ENCODE results near the gene WNK2.

WNK2 gene

DNA sequence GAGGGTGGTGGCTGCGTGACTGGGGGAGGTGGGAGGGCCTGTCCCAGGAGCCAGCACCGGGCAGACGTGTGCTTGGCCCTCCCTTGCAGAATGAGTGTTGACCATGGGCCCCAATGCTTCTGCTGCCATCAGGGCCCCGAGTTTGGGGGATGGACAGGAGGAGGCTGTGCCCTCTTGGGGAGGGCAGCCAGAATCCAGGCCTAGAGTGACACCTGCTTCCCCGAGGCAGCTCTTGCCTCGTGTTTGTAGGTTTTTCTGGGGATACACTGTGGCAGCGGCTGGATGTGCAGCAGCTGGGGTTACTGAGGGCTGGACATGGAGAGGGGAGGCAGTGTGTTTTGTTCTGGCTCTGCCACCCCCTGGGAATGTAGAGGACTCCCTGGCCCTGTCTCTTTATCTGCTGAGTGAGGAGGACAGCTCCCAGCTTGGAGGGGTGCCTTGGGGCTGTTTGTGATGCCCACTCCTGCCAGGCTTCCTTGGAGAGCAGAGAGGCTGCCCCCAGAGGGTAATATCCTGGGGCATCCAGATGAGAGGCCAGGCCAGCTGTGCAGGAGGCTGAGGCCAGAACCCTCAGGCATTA lies 22.7 kb downstream of the WNK2 start:
- 78% methylated on average over 7 of the region's 7 CpGs for WGBS
- peak overlapping the region; percentile 49 for H3K9ac ChIP-seq (ENCODE audit: low read length)
- no peak overlapping the region for H2AK5ac ChIP-seq (ENCODE audit: low read length, severe bottlenecking)
- no peaks in the 10 kb centered on the region for H3K4me1 ChIP-seq (ENCODE audit: control insufficient read depth, insufficient read depth, low read depth, low read length)
- peak overlapping the region in 1 of 2 experiments; percentile 51 for H3K14ac ChIP-seq (ENCODE audit: low read length in 2 of 2)
- no peak overlapping the region for H2AFZ ChIP-seq (ENCODE audit: low read depth, low read length)
- H2BK120ac ChIP-seq (ENCODE audit: low read depth, low read length) = no peak overlapping the region
- H3K36me3 ChIP-seq (ENCODE audit: control insufficient read depth in 1 of 2, insufficient read depth in 2 of 2, low read depth in 1 of 2, low read length in 2 of 2) = no peaks in the 10 kb centered on the region
- no peak overlapping the region for H3K23ac ChIP-seq (ENCODE audit: low read length in 2 of 2)
- H3K4me2 ChIP-seq (ENCODE audit: low read length, poor library complexity, severe bottlenecking) = no peak overlapping the region
- no peak overlapping the region for H4K8ac ChIP-seq (ENCODE audit: low read length)
- no peak for DNase-seq
- no peak overlapping the region for H4K91ac ChIP-seq (ENCODE audit: low read length)
- no peak overlapping the region for H2BK15ac ChIP-seq (ENCODE audit: low read depth, poor library complexity, severe bottlenecking)
- H3K79me1 ChIP-seq (replicated peaks; ENCODE audit: low read length, poor library complexity, severe bottlenecking) = no peaks in the 10 kb centered on the region
- H3K9me3 ChIP-seq (ENCODE audit: control insufficient read depth, low read length) = no peaks in the 10 kb centered on the region
- H3K18ac ChIP-seq (ENCODE audit: low read depth in 1 of 2, low read length in 2 of 2) = no peak overlapping the region
- H2BK12ac ChIP-seq (ENCODE audit: low read length in 2 of 2) = no peak overlapping the region
- no peak overlapping the region for H2BK5ac ChIP-seq (ENCODE audit: low read depth, low read length, poor library complexity, severe bottlenecking)
- H3K27ac ChIP-seq (ENCODE audit: low read length, poor library complexity, severe bottlenecking) = no peak overlapping the region
- peaks cover 5 to 18% of the 10 kb centered on the region in 2 experiments for H3K27me3 ChIP-seq (ENCODE audit: control insufficient read depth in 1 of 2, insufficient read depth in 1 of 2, low read length in 2 of 2)
- H3K4me3 ChIP-seq (ENCODE audit: insufficient read depth in 1 of 2, low read depth in 1 of 2, low read length in 2 of 2) = no peak overlapping the region
- H3K4ac ChIP-seq (ENCODE audit: low read depth in 1 of 2, low read length in 2 of 2) = no peak overlapping the region

DNA sequence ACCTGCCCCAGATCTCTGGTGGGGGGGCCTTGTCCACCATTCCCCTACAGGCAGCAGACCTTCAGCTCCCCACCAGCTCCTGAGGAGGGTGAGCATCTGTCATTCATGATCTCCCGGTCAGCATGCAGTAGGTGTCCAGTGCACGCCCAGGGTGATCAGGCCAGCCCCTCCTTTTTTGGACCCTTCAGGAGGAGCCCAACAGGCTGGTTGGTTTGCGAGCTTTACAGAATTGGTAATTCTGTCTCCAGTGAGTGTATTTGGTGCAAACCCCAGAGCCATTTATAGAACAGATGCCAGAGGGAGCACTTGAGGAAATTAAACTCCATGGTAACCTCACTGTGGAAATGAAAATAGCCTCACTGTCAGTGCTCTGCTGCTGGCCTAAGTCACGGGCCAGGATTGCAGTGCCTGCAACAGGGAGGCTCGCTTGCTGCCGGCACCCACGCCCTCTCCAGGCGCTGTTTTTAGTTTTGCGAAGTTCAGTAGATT lies 23.4 kb downstream of the WNK2 start:
- Histone ChIP-seq H3K4me2 (ENCODE audit: low read length, poor library complexity, severe bottlenecking) (no peak overlapping the region), H4K91ac (ENCODE audit: low read length) (no peak overlapping the region), H3K4ac (ENCODE audit: low read depth in 1 of 2, low read length in 2 of 2) (no peak overlapping the region), H2AK5ac (ENCODE audit: low read length, severe bottlenecking) (no peak overlapping the region), H3K27ac (ENCODE audit: low read length, poor library complexity, severe bottlenecking) (no peak overlapping the region), H3K79me1 (replicated peaks; ENCODE audit: low read length, poor library complexity, severe bottlenecking) (no peaks in the 10 kb centered on the region), H2BK12ac (ENCODE audit: low read length in 2 of 2) (no peak overlapping the region), H2BK120ac (ENCODE audit: low read depth, low read length) (no peak overlapping the region), H4K8ac (ENCODE audit: low read length) (no peak overlapping the region), H3K4me3 (ENCODE audit: insufficient read depth in 1 of 2, low read depth in 1 of 2, low read length in 2 of 2) (peak overlapping the region in 1 of 2 experiments; percentile 58), H3K18ac (ENCODE audit: low read depth in 1 of 2, low read length in 2 of 2) (no peak overlapping the region), H2BK5ac (ENCODE audit: low read depth, low read length, poor library complexity, severe bottlenecking) (no peak overlapping the region), H3K27me3 (ENCODE audit: control insufficient read depth in 1 of 2, insufficient read depth in 1 of 2, low read length in 2 of 2) (peaks cover 5 to 18% of the 10 kb centered on the region in 2 experiments), H3K4me1 (ENCODE audit: control insufficient read depth, insufficient read depth, low read depth, low read length) (no peaks in the 10 kb centered on the region), H3K9ac (ENCODE audit: low read length) (peak overlapping the region; percentile 83), H3K23ac (ENCODE audit: low read length in 2 of 2) (no peak overlapping the region), H3K14ac (ENCODE audit: low read length in 2 of 2) (no peak overlapping the region), H3K9me3 (ENCODE audit: control insufficient read depth, low read length) (no peaks in the 10 kb centered on the region), H2AFZ (ENCODE audit: low read depth, low read length) (no peak overlapping the region), H2BK15ac (ENCODE audit: low read depth, poor library complexity, severe bottlenecking) (no peak overlapping the region), H3K36me3 (ENCODE audit: control insufficient read depth in 1 of 2, insufficient read depth in 2 of 2, low read depth in 1 of 2, low read length in 2 of 2) (no peaks in the 10 kb centered on the region)
- DNase-seq = no peak
- WGBS = 55% methylated on average over 9 of the region's 9 CpGs

DNA sequence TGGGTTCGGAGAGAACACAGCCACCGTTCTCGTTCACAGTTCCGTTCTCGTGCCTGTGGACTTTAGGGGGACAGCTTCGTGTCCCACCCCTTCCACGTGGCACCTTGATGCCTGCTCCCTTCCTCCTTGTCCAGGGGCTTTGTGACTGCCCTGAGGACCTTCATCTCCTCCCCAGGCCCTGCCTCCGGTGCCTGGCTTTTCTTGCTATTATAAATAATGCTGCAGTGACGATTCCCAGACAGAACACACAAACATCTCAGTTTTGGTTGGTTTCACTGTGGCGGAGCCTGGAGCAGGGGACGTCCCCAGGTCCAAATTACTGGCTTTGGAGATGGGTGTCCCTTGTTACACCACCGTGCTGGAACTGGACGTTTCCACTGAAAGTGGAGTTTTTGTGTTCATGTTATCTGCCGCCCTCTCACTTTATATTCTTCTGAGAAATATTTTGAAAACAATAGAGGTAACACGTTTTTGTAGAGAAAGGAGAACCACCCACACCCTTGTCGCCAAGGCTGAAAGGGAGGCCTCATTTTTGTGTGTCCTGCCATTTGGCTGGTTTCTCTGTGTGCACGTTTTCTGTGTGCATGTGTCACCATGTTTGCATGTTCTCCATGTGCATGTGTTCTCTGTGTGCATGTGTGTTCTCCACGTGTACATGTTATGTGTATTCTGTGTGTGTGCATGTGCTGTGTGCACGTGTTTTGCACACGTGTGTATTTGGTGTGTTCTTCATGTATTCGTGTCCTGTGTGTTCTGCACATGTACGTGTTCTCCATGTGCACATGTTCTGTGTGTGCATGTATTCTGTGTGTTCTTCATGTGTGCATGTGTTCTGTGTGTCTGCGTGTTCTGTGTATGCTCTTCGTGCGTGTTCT lies 24.2 kb downstream of the WNK2 start:
- WGBS = 65% methylated on average over 23 of the region's 25 CpGs
- no peaks in the 10 kb centered on the region for H3K36me3 ChIP-seq (ENCODE audit: control insufficient read depth in 1 of 2, insufficient read depth in 2 of 2, low read depth in 1 of 2, low read length in 2 of 2)
- H4K91ac ChIP-seq (ENCODE audit: low read length) = no peak overlapping the region
- peak overlapping the region in 1 of 2 experiments; percentile 58 for H3K4me3 ChIP-seq (ENCODE audit: insufficient read depth in 1 of 2, low read depth in 1 of 2, low read length in 2 of 2)
- no peak overlapping the region for H3K18ac ChIP-seq (ENCODE audit: low read depth in 1 of 2, low read length in 2 of 2)
- no peaks in the 10 kb centered on the region for H3K79me1 ChIP-seq (replicated peaks; ENCODE audit: low read length, poor library complexity, severe bottlenecking)
- no peak overlapping the region for H4K8ac ChIP-seq (ENCODE audit: low read length)
- no peak overlapping the region for H3K4ac ChIP-seq (ENCODE audit: low read depth in 1 of 2, low read length in 2 of 2)
- H3K4me1 ChIP-seq (ENCODE audit: control insufficient read depth, insufficient read depth, low read depth, low read length) = no peaks in the 10 kb centered on the region
- H3K9me3 ChIP-seq (ENCODE audit: control insufficient read depth, low read length) = no peaks in the 10 kb centered on the region
- H3K9ac ChIP-seq (ENCODE audit: low read length) = peak overlapping the region; percentile 83
- no peak overlapping the region for H3K27ac ChIP-seq (ENCODE audit: low read length, poor library complexity, severe bottlenecking)
- no peak overlapping the region for H2BK5ac ChIP-seq (ENCODE audit: low read depth, low read length, poor library complexity, severe bottlenecking)
- H2AFZ ChIP-seq (ENCODE audit: low read depth, low read length) = no peak overlapping the region
- H3K14ac ChIP-seq (ENCODE audit: low read length in 2 of 2) = no peak overlapping the region
- no peak overlapping the region for H3K23ac ChIP-seq (ENCODE audit: low read length in 2 of 2)
- no peak for DNase-seq
- H2BK15ac ChIP-seq (ENCODE audit: low read depth, poor library complexity, severe bottlenecking) = no peak overlapping the region
- no peak overlapping the region for H2BK120ac ChIP-seq (ENCODE audit: low read depth, low read length)
- no peak overlapping the region for H2BK12ac ChIP-seq (ENCODE audit: low read length in 2 of 2)
- H2AK5ac ChIP-seq (ENCODE audit: low read length, severe bottlenecking) = no peak overlapping the region
- H3K4me2 ChIP-seq (ENCODE audit: low read length, poor library complexity, severe bottlenecking) = no peak overlapping the region
- peaks cover 5 to 18% of the 10 kb centered on the region in 2 experiments for H3K27me3 ChIP-seq (ENCODE audit: control insufficient read depth in 1 of 2, insufficient read depth in 1 of 2, low read length in 2 of 2)

DNA sequence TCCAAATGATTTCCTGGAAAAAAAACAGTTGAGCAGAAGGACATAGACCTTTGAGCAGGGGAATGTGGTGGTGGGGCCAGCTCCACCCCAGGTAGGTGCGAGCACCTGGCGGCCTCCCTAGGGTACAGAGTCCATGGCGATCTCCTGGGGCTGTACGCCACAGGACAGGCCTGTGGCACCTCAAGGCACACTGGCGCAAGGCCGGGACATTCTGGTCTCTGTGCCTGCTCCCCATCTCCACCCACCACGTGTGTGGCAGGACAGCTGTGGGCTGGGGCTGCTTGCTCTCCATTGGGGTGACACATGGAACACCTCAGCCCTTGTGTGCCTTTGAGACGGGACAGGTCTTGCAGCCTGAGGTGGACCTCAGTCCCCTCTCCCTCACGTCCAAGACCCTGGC lies 25.2 kb downstream of the WNK2 start:
- Histone ChIP-seq H3K36me3 (ENCODE audit: control insufficient read depth in 1 of 2, insufficient read depth in 2 of 2, low read depth in 1 of 2, low read length in 2 of 2) (no peaks in the 10 kb centered on the region), H3K4me2 (ENCODE audit: low read length, poor library complexity, severe bottlenecking) (no peak overlapping the region), H3K9me3 (ENCODE audit: control insufficient read depth, low read length) (no peaks in the 10 kb centered on the region), H2BK5ac (ENCODE audit: low read depth, low read length, poor library complexity, severe bottlenecking) (no peak overlapping the region), H3K18ac (ENCODE audit: low read depth in 1 of 2, low read length in 2 of 2) (no peak overlapping the region), H3K4me3 (ENCODE audit: insufficient read depth in 1 of 2, low read depth in 1 of 2, low read length in 2 of 2) (no peak overlapping the region), H2AFZ (ENCODE audit: low read depth, low read length) (no peak overlapping the region), H3K14ac (ENCODE audit: low read length in 2 of 2) (no peak overlapping the region), H4K8ac (ENCODE audit: low read length) (no peak overlapping the region), H3K4ac (ENCODE audit: low read depth in 1 of 2, low read length in 2 of 2) (no peak overlapping the region), H3K4me1 (ENCODE audit: control insufficient read depth, insufficient read depth, low read depth, low read length) (no peaks in the 10 kb centered on the region), H4K91ac (ENCODE audit: low read length) (no peak overlapping the region), H3K79me1 (replicated peaks; ENCODE audit: low read length, poor library complexity, severe bottlenecking) (no peaks in the 10 kb centered on the region), H3K9ac (ENCODE audit: low read length) (no peak overlapping the region), H2BK12ac (ENCODE audit: low read length in 2 of 2) (no peak overlapping the region), H2BK120ac (ENCODE audit: low read depth, low read length) (no peak overlapping the region), H3K27ac (ENCODE audit: low read length, poor library complexity, severe bottlenecking) (no peak overlapping the region), H2BK15ac (ENCODE audit: low read depth, poor library complexity, severe bottlenecking) (peak overlapping the region; percentile 54), H3K23ac (ENCODE audit: low read length in 2 of 2) (no peak overlapping the region), H3K27me3 (ENCODE audit: control insufficient read depth in 1 of 2, insufficient read depth in 1 of 2, low read length in 2 of 2) (peaks cover 5 to 13% of the 10 kb centered on the region in 2 experiments), H2AK5ac (ENCODE audit: low read length, severe bottlenecking) (no peak overlapping the region)
- DNase-seq = no peak
- 94% methylated on average over 9 of the region's 9 CpGs for WGBS
